Kidney capillary endothelial cell (primary cell): ENCODE data around the gene CRYZL1.

Source experiments
- DNase-seq: peaks from one replicate; pipeline ENCODE4 v3.0.0-alpha.2; 2018; ENCODE audit warnings: low spot score

The CRYZL1 gene

DNA sequence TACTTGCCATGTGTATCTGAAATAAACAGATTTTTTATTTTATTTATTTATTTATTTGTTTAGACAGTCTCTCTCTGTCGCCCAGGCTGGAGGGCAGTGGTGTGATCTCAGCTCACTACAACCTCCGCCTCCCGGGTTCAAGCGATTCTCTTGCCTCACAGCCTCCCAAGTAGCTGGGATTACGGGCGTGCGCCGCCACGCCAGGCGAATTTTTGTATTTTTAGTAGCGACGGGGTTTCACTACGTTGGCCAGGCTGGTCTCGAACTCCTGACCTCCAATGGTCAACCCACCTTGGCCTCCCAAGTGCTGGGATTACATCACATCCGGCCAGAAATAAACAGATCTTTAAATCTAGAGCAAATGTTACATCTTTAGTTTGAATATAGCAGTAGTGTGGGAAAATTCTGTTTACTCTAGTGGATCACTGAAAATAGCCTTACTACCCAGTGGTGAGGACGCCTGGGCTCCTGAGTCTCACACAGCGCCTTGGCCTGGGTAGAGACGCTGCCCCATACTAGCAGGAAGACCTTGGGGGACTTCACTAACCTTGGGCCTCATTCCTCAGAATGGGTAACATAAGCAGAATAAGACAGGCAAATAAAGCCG is 100.3 kb downstream of the CRYZL1 start:
- no peak for DNase-seq

DNA sequence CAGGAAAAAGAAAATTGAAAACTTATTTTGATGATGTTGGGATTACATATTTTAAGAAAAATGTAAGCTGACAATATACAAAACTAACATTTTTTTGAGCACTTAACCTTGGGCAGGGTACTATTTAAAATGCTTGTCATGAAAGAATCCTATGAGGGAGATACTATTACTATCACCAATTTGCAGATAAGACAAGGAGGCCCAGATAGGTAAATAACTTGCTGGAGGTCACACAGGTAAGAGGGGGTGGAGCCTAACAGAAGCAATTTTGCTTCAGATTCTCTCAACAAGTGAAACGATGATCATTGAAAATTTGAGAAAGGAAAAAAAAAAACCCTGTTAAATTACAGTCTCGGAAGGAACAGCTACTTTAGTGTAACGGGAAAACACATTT is 100.8 kb downstream of the CRYZL1 start:
- DNase-seq, result no peak

DNA sequence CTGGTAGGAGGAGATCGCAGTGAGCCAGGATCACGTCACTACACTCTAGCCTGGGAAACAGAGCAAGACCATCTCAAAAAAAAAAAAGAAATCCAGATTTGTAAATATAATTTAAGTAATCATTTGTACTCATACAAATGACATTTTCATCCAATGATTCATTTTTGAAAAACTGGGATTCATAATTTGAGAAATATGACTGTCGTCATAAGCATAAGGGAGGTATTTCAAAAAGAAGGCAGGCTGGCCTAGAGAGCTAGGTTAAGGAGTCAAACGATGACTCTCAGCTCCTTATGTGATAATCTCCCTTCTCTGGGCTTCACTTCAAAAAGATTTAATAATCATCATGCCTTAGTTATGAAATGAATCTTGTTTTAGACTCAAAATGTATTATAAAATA is 101.9 kb downstream of the CRYZL1 start:
- no peak for DNase-seq
